GM19025 (cell line): ENCODE measurements around the gene HOMEZ.
"Not testable (repeated sequence)": the region's sequence is repeated elsewhere in the genome, so short reads cannot be mapped to it uniquely, and the experiment has no call there.

Experiments used
- ATAC-seq: cut with Tn5 transposase; IDR thresholded peaks from one replicate; pipeline ENCODE4 v1.9.1; 2021; ENCODE audit warnings: mild to moderate bottlenecking, low read depth, moderate library complexity; ENCODE audit not compliant: unreplicated experiment

HOMEZ gene

DNA sequence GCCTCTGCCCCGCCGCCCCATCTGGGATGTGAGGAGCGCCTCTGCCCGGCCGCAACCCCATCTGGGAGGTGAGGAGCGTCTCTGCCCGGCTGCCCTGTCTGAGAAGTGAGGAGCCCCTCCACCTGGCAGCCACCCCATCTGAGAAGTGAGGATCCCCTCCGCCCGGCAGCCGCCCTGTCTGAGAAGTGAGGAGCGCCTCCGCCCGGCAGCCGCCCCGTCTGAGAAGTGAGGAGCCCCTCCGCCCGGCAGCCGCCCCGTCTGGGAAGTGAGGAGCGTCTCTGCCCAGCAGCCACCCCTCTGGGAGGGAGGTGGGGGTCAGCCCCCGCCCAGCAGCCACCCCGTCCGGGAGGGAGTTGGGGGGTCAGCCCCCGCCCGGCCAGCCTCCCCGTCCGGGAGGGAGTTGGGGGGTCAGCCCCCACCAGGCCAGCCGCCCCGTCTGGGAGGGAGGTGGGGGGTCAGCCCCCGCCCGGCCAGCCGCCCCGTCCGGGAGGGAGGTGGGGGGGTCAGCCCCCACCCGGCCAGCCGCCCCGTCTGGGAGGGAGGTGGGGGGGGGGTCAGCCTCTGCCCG, 53.6 kb downstream of the HOMEZ start:
- ATAC-seq, result not testable (repeated sequence)

DNA sequence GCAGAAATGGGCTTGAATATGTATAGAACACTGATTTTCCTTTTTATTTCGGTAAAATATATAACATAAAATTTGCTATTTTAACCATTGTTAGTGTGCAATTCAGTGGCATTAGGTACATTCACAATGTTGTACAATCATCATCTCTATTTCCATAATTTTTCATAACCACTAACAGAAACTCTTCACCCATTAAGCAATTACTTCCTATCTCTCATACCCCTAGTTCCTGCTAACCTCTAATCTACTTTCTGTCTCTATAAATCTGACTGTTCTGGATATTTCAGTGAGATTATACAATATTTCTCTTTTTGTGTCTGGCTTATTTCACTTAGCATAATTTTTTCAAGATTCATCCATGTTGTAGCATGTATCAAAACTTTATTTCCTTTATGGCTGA, 57.1 kb downstream of the HOMEZ start:
- no peak for ATAC-seq

DNA sequence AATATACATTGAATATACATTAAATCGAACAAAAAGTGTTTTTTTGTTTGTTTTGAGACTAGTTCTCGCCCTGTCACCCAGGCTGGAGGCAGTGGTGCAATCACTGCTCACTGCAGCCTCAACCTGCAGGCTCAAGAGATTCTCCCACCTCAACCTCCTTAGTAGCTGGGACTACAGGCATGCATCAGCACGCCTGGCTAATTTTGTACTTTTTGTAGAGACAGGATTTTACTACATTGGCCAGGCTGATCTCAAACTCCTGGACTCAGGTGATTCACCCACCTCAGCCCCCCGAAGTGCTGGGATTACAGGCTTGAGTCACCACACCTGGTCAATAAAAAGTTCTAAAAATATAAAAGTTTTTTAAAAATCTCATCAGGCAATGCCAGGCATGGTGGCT, 58.4 kb downstream of the HOMEZ start:
- ATAC-seq, result no peak

DNA sequence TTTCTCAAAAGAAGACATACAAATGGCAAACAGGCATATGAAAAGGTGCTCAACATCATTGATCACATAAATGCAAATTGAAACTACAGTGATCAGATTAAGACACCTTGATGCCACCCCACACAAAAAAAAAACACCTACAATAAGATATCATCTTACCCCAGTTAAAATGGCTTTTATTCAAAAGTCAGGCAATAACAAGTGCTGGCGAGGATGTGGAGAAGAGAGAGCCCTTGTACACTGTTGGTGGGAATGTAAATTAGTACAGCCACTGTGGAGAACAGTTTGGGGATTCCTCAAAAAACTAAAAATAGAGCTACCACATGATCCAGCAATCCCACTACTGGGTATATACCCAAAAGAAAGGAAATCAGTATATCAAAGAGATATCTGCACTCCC, 61.0 kb downstream of the HOMEZ start:
- ATAC-seq, result not testable (repeated sequence)
